Measurements from ENCODE around the gene VWF. TPM values are rescaled to one million over a fixed set of nuclear protein-coding genes. Genes with fewer than 3 reads are reported as not detected.

The VWF gene
- polyA plus RNA-seq, 1 donor (not counting 4 experiments of a cell fraction or from before 2014, with no cell fraction given), result 0.01 TPM

- no peak for FAIRE-seq
- H3K9me1 ChIP-seq (ENCODE audit: control insufficient read depth, extremely low read depth, insufficient read depth, low read length), result no peaks in the 10 kb centered on the region
- H4K20me1 ChIP-seq (ENCODE audit: control insufficient read depth, extremely low read depth, insufficient read depth, low read length), result no peaks in the 10 kb centered on the region
- dilution Hi-C loops (cut with MboI; ENCODE audit: extremely low pct_ligation_motif_present, low sequenced_read_pairs), result no loop called here
- no peak overlapping the region for H3K9ac ChIP-seq (ENCODE audit: control insufficient read depth, extremely low read depth, insufficient read depth, low read length)
- no peaks in the 10 kb centered on the region for H3K79me2 ChIP-seq (ENCODE audit: control insufficient read depth, insufficient read depth, low read length)
- H3K9me3 ChIP-seq (ENCODE audit: control insufficient read depth, low read depth, low read length), result no peaks in the 10 kb centered on the region
- no peak overlapping the region for H3K4me2 ChIP-seq (ENCODE audit: control insufficient read depth, extremely low read depth, insufficient read depth, low read depth, low read length)
- DNase-seq (ENCODE audit: low read depth, low spot score), result no peak
- peaks cover 2% of the 10 kb centered on the region for H3K27me3 ChIP-seq (ENCODE audit: control insufficient read depth, extremely low read depth, insufficient read depth, low read length)
- TF ChIP-seq CTCF (optimal IDR thresholded peaks at IDR 0.05 in 1 of 3, IDR thresholded peaks at IDR 0.05 in 1 of 3, conservative IDR thresholded peaks at IDR 0.05 in 1 of 3; ENCODE audit: extremely low read depth in 1 of 3, insufficient read depth in 2 of 3, low read length in 3 of 3) (no peak), EZH2 (IDR thresholded peaks at IDR 0.05; ENCODE audit: low read length) (no peak)
- H3K4me1 ChIP-seq (ENCODE audit: control insufficient read depth, extremely low read depth, insufficient read depth, low read length), result peaks cover 36% of the 10 kb centered on the region
- no peak overlapping the region for H2AFZ ChIP-seq (ENCODE audit: control insufficient read depth, low read length)
- H3K36me3 ChIP-seq (ENCODE audit: control insufficient read depth in 2 of 2, extremely low read depth in 1 of 2, insufficient read depth in 2 of 2, low read length in 2 of 2), result no peaks in the 10 kb centered on the region
- no peak overlapping the region for H3K4me3 ChIP-seq (ENCODE audit: control insufficient read depth in 2 of 3, extremely low read depth in 1 of 3, insufficient read depth in 2 of 3, low read depth in 1 of 3, low read length in 3 of 3)
- no peak overlapping the region for H3K27ac ChIP-seq (ENCODE audit: control insufficient read depth, insufficient read depth, low read length)
Measured at GRCh38 chr12:6095269-6095668, 29.2 kb downstream of the VWF start.

GRCh38 chr12:6093764-6094163, 30.7 kb downstream of the VWF start:
- peak overlapping the region; percentile 61 for H3K27ac ChIP-seq (ENCODE audit: control insufficient read depth, insufficient read depth, low read length)
- no peak overlapping the region for H2AFZ ChIP-seq (ENCODE audit: control insufficient read depth, low read length)
- peak overlapping the region; percentile 7 for H3K9ac ChIP-seq (ENCODE audit: control insufficient read depth, extremely low read depth, insufficient read depth, low read length)
- FAIRE-seq (no peak), DNase-seq (ENCODE audit: low read depth, low spot score) (no peak)
- TF ChIP-seq EZH2 (IDR thresholded peaks at IDR 0.05; ENCODE audit: low read length) (no peak), CTCF (optimal IDR thresholded peaks at IDR 0.05 in 1 of 3, IDR thresholded peaks at IDR 0.05 in 1 of 3, conservative IDR thresholded peaks at IDR 0.05 in 1 of 3; ENCODE audit: extremely low read depth in 1 of 3, insufficient read depth in 2 of 3, low read length in 3 of 3) (no peak)
- no peak overlapping the region for H3K4me3 ChIP-seq (ENCODE audit: control insufficient read depth in 2 of 3, extremely low read depth in 1 of 3, insufficient read depth in 2 of 3, low read depth in 1 of 3, low read length in 3 of 3)
- H3K4me1 ChIP-seq (ENCODE audit: control insufficient read depth, extremely low read depth, insufficient read depth, low read length), result peaks cover 38% of the 10 kb centered on the region
- peaks cover 2% of the 10 kb centered on the region for H3K27me3 ChIP-seq (ENCODE audit: control insufficient read depth, extremely low read depth, insufficient read depth, low read length)
- H3K36me3 ChIP-seq (ENCODE audit: control insufficient read depth in 2 of 2, extremely low read depth in 1 of 2, insufficient read depth in 2 of 2, low read length in 2 of 2), result no peaks in the 10 kb centered on the region
- no peaks in the 10 kb centered on the region for H3K9me1 ChIP-seq (ENCODE audit: control insufficient read depth, extremely low read depth, insufficient read depth, low read length)
- no peaks in the 10 kb centered on the region for H3K9me3 ChIP-seq (ENCODE audit: control insufficient read depth, low read depth, low read length)
- no peaks in the 10 kb centered on the region for H4K20me1 ChIP-seq (ENCODE audit: control insufficient read depth, extremely low read depth, insufficient read depth, low read length)
- no peaks in the 10 kb centered on the region for H3K79me2 ChIP-seq (ENCODE audit: control insufficient read depth, insufficient read depth, low read length)
- dilution Hi-C loops (cut with MboI; ENCODE audit: extremely low pct_ligation_motif_present, low sequenced_read_pairs), result no loop called here
- peak overlapping the region; percentile 66 for H3K4me2 ChIP-seq (ENCODE audit: control insufficient read depth, extremely low read depth, insufficient read depth, low read depth, low read length)
